Upper lobe of left lung (tissue), 4 donors: ENCODE data around the gene ZFY.
"Not testable (repeated sequence)": the region's sequence is repeated elsewhere in the genome, so short reads cannot be mapped to it uniquely, and the experiment has no call there.

Source experiments
- EP300 ChIP-seq, 4 donors: sonication (generic); formaldehyde crosslinking; IDR thresholded peaks; one replicate each; pipeline ENCODE4 v1.5.1; 2017; ENCODE audit warnings: antibody characterized with exemption in 4 of 4, control low read depth in 2 of 4
- POLR2A ChIP-seq, 4 donors: fragments of 450-650 bp; IDR thresholded peaks; one replicate each; pipeline ENCODE4 v1.5.1; 2016 to 2017; ENCODE audit warnings: antibody characterized with exemption in 4 of 4, mild to moderate bottlenecking in 2 of 4
- POLR2AphosphoS5 ChIP-seq, 2 donors: sonication (generic); formaldehyde crosslinking; IDR thresholded peaks; one replicate each; pipeline ENCODE4 v1.5.1; 2017; ENCODE audit warnings: antibody characterized with exemption in 2 of 2
- TF ChIP-seq, protein P1 (sequence below), 6 experiments: fragments of 450-650 bp in 4 of 6; fragments of 200-600 bp in 2 of 6; sonication (generic) in 2 of 6; IDR thresholded peaks; one replicate each; pipeline ENCODE4 v1.5.1; 2016 to 2019; ENCODE audit warnings: antibody characterized with exemption in 6 of 6

DNA sequence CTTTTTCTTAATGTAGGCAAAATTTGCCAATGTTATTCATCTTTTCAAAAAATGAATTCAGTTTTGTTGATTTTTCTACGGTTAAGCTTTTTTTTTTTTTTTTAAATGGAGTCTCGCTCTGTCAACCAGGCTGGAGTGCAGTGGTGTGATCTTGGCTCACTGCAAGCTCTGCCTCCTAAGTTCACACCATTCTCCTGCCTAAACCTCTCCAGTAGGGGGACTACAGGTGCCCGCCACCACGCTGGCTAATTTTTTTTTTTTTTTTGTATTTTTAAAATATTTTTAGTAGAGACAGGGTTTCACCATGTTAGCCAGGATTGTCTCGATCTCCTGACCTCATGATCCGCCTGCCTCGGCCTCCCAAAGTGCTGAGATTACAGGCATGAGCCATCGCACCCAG lies 52.0 kb downstream of the ZFY start:
- not testable (repeated sequence) for TF ChIP-seq POLR2AphosphoS5, EP300, POLR2A (IDR thresholded peaks at IDR 0.05)
- TF ChIP-seq, protein P1, sequence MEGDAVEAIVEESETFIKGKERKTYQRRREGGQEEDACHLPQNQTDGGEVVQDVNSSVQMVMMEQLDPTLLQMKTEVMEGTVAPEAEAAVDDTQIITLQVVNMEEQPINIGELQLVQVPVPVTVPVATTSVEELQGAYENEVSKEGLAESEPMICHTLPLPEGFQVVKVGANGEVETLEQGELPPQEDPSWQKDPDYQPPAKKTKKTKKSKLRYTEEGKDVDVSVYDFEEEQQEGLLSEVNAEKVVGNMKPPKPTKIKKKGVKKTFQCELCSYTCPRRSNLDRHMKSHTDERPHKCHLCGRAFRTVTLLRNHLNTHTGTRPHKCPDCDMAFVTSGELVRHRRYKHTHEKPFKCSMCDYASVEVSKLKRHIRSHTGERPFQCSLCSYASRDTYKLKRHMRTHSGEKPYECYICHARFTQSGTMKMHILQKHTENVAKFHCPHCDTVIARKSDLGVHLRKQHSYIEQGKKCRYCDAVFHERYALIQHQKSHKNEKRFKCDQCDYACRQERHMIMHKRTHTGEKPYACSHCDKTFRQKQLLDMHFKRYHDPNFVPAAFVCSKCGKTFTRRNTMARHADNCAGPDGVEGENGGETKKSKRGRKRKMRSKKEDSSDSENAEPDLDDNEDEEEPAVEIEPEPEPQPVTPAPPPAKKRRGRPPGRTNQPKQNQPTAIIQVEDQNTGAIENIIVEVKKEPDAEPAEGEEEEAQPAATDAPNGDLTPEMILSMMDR (IDR thresholded peaks at IDR 0.05), result not testable (repeated sequence)
